Stimulated activated CD4-positive, alpha-beta T cell treated with anti-CD3 and anti-CD28 coated beads, Interleukin-1b, Interleukin-23, amount 100 ng/mL, for 24 hours (primary cell): ENCODE data around the gene ALDH1A1.
"Not testable (repeated sequence)": the region's sequence is repeated elsewhere in the genome, so short reads cannot be mapped to it uniquely, and the experiment has no call there.

Experiments
- DNase-seq, 4 experiments: peaks; one replicate each; pipeline ENCODE4 v3.0.0-alpha.2; 2020; ENCODE audit warnings: low read depth in 4 of 4, low spot score in 1 of 4

ALDH1A1 gene

DNA sequence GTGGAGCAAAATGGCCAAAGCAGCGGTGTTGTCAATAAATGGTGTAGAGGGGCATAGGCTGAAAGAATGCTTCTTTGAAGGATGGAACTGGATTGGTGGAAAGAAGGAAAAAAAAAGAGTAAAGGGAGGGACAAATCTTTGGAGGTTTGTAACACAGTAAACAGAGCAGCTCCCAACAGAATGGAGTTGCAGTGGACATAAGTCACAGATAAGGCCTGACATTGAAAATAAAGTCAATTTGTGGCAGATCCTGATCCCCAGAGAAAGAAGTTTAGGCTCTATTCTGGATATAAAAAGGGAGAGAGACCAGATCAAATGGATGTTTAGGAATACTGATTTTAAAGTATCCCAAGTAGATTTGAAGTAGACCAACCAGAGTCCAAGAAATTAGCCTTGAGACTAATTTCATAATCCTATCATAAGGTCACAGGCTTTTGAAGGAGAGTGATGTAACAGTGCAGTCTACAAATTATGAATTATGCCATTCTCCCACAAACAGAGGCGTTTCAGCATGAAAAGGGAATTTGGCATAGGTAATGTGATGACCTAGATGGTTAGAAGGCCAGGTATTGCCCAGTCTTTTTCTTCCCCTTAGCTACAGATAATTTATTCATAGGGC, 8.9 kb downstream of the ALDH1A1 start:
- DNase-seq: no peak

DNA sequence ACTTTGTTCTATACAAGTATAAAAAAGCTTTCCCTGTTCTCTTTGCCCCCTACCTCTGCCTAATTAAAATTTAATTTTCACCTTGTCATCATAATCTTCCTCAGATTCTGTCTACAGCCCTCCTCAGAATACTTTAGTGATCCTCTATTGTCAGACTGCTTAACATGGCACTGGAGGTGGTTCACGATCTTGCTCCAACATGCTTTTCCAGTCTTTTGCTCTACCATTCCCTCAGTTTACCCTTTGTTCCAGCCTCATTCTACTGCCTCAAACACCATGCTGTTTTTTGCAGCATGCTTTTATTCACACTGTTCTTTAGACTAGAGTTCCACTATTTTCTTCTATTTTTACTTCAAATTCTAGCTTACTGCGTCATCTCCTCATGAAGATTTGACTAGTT, 10.4 kb downstream of the ALDH1A1 start:
- no peak for DNase-seq

DNA sequence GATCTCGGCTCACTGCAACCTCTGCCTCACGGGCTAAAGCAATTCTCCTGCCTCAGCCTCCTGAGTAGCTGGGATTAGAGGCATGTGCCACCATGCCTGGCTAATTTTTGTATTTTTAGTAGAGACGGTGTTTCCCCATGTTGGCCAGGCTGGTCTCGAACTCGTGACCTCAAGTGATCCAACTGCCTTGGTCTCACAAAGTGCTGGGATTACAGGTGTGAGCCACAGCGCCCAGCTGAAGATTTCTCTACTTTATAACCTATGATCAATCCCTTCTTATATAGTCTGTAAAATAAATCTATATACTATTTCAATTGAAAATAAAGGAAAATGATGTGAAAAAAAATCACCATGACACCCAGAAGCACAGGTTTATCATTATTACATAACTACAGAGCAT, 13.3 kb downstream of the ALDH1A1 start:
- DNase-seq: not testable (repeated sequence)

- DNase-seq: no peak
Measured at GRCh38 chr9:72937545-72937944, 15.3 kb downstream of the ALDH1A1 start.

- DNase-seq: no peak
Measured at GRCh38 chr9:72936679-72937078, 16.2 kb downstream of the ALDH1A1 start.

- no peak for DNase-seq
Measured at GRCh38 chr9:72936266-72936665, 16.6 kb downstream of the ALDH1A1 start.

DNA sequence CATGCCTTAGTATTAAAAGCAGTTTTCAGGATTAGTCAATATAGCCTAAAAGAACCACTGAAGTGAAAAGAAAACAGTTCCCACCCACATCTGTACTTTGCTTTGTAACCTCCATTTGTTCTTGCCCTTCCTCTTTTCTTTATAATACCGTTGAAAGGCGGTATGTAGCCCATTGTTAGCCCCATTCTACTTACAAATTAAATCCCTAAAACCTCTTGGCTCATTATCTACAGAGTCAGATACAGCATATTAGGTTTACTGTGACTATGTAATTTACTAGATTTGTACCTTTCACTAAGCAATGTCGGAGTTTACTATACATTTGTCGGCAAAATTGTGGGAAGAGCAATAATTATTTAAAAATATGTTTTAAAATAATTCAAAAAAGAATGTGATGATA, 17.3 kb downstream of the ALDH1A1 start:
- DNase-seq: no peak

- DNase-seq: no peak
Measured at GRCh38 chr9:72933730-72934665, 18.9 kb downstream of the ALDH1A1 start.

- no peak for DNase-seq
Measured at GRCh38 chr9:72932619-72933018, 20.2 kb downstream of the ALDH1A1 start.

GRCh38 chr9:72931897-72932296, 21.0 kb downstream of the ALDH1A1 start:
- no peak for DNase-seq

- DNase-seq: no peak
Measured at GRCh38 chr9:72931437-72931836, 21.4 kb downstream of the ALDH1A1 start.

GRCh38 chr9:72930828-72931227, 22.0 kb downstream of the ALDH1A1 start:
- DNase-seq: no peak

DNA sequence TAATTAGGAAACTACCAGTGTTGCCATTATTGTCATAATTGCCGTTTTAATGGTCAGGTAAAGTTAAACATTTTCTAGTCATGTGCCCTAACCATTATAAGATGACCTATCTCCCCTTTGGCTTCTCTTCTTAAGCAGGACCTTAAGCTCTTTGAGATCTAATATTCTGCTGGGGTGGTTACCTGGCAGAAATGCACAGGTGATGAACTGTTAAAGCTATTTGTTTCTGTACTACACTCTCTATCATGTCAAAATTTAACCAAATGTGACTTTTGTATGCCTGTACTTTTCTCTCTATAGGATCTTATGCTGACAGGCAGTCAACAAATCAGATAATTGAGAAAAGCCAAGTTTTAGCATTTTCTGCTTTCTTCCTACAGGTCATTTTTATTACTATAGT, 23.3 kb downstream of the ALDH1A1 start:
- no peak for DNase-seq

DNA sequence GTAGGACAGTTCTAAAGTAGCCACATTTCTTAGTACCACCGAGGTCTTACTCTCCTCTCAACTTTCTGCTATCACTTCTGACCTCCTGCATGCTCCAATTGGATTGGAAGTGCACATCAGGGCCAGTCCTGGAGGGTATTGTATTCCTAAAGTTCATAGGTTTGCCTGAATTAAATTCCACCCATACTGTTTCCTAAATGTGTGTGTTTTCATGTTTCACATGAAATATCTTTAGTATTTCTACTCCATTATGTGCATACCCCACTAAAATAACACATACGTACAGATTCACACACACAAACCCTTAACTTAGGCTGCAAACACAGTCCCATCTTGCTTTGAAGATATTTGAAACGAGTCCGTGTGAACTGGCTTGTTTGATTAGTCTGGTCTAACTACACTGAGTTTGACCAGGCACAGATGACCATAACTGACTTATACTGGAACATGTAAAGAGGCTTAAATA, 24.8 kb downstream of the ALDH1A1 start:
- no peak for DNase-seq

DNA sequence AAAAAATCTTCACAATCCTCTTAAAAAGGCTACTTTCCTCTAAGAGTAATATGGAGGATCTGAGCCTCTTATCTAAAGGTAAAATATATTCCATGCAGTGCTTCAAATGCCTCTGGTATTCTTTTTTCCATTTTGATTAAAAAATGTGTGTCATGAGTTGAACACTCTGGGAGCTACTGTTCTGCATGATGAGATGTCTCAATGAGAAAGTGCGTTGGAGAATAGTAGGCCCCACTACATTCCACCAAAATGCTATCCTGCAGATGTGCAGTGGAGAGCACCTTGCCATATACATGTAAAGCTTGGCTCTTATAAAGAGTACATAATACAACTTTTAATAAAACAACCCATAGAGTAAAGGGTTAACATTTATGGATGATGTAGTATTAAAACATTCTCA, 26.3 kb downstream of the ALDH1A1 start:
- no peak for DNase-seq

- DNase-seq: no peak
Measured at GRCh38 chr9:72925891-72926290, 27.0 kb downstream of the ALDH1A1 start.

- DNase-seq: no peak
Measured at GRCh38 chr9:72925126-72925789, 27.6 kb downstream of the ALDH1A1 start.

GRCh38 chr9:72924154-72924790, 28.6 kb downstream of the ALDH1A1 start:
- no peak for DNase-seq

- DNase-seq: no peak
Measured at GRCh38 chr9:72923077-72923476, 29.8 kb downstream of the ALDH1A1 start.

- DNase-seq: no peak
Measured at GRCh38 chr9:72921888-72922654, 30.8 kb downstream of the ALDH1A1 start.
